ENCODE measurements around the gene SLC6A5.
"Not testable (repeated sequence)": the region's sequence is repeated elsewhere in the genome, so short reads cannot be mapped to it uniquely, and the experiment has no call there.

Gene SLC6A5

GRCh38 chr11:20599221-20600019 lies at the start of gene SLC6A5:
SLC6A5 (plus strand) TSS chr11:20599608; CDS start chr11:20599673, 65 bp downstream.
- CTCF ChIA-PET: interaction anchor here (0.9 to 3.1 kb wide), 2 partner anchors 9 to 11 kb away, joined by 3 to 11 read pairs; no protein-coding TSS in a partner anchor
- no peak for DNase-seq (ENCODE audit: low read depth, low spot score)
- POLR2A ChIA-PET: no interaction called here
- TF ChIP-seq CTCF (IDR thresholded peaks at IDR 0.05; ENCODE audit: insufficient read depth, low read length, missing control alignments): no peak
- H3K4me3 ChIP-seq (ENCODE audit: low read depth, low read length): no peak within 1 kb of the TSS

- DNase-seq (ENCODE audit: low read depth, low spot score): no peak
- no peak overlapping the region for H3K4me3 ChIP-seq (ENCODE audit: low read depth, low read length)
- CTCF ChIA-PET: no interaction called here
- no peak for TF ChIP-seq CTCF (IDR thresholded peaks at IDR 0.05; ENCODE audit: insufficient read depth, low read length, missing control alignments)
- POLR2A ChIA-PET: no interaction called here
These were observed 48.3 kb upstream of the SLC6A5 start for GRCh38 chr11:20551096-20551495.

- CTCF ChIA-PET: no interaction called here
- no peak for DNase-seq (ENCODE audit: low read depth, low spot score)
- no peak overlapping the region for H3K4me3 ChIP-seq (ENCODE audit: low read depth, low read length)
- POLR2A ChIA-PET: no interaction called here
- TF ChIP-seq CTCF (IDR thresholded peaks at IDR 0.05; ENCODE audit: insufficient read depth, low read length, missing control alignments): no peak
These were observed 43.6 kb upstream of the SLC6A5 start for GRCh38 chr11:20555783-20556182.

GRCh38 chr11:20556396-20556795 lies 43.0 kb upstream of the SLC6A5 start:
- POLR2A ChIA-PET; CTCF ChIA-PET; DNase-seq (ENCODE audit: low read depth, low spot score); H3K4me3 ChIP-seq (ENCODE audit: low read depth, low read length): not testable (repeated sequence)

GRCh38 chr11:20558741-20559140 lies 40.7 kb upstream of the SLC6A5 start:
- POLR2A ChIA-PET: no interaction called here
- no peak for DNase-seq (ENCODE audit: low read depth, low spot score)
- CTCF ChIA-PET: no interaction called here
- no peak for TF ChIP-seq CTCF (IDR thresholded peaks at IDR 0.05; ENCODE audit: insufficient read depth, low read length, missing control alignments)
- no peak overlapping the region for H3K4me3 ChIP-seq (ENCODE audit: low read depth, low read length)

- POLR2A ChIA-PET: no interaction called here
- no peak for DNase-seq (ENCODE audit: low read depth, low spot score)
- H3K4me3 ChIP-seq (ENCODE audit: low read depth, low read length): no peak overlapping the region
- CTCF ChIA-PET: no interaction called here
- TF ChIP-seq CTCF (IDR thresholded peaks at IDR 0.05; ENCODE audit: insufficient read depth, low read length, missing control alignments): no peak
These were observed 39.7 kb upstream of the SLC6A5 start for GRCh38 chr11:20559523-20560300.
